ENCODE results near the gene EPS8L3. TPM values are rescaled to one million over a fixed set of nuclear protein-coding genes. Genes with fewer than 3 reads are reported as not detected.

EPS8L3 gene
- total RNA-seq, 3 donors from 2014 or later (not counting 1 experiment from before 2014, with no cell fraction given) = 0.47 TPM; not detected in 2

GRCh38 chr1:109786112-109786480, 22.4 kb upstream of the EPS8L3 start:
- WGBS (ENCODE audit: insufficient coverage) = 84% methylated on average over 4 of the region's 5 CpGs
- no peak overlapping the region for H3K27ac Mint-ChIP-seq
- TF ChIP-seq CTCF (IDR thresholded peaks at IDR 0.05) = no peak
- peaks cover 36 to 51% of the 10 kb centered on the region in 2 donors for H3K27me3 Mint-ChIP-seq (ENCODE audit: low read depth in 2 of 2)
- intact Hi-C loops (cut with micrococcal nuclease) = no loop called here
- Histone ChIP-seq H3K27ac (ENCODE audit: low read length) (no peak overlapping the region), H3K27me3 (ENCODE audit: control insufficient read depth, insufficient read depth, low read length) (no peaks in the 10 kb centered on the region), H3K4me3 (ENCODE audit: low read length) (no peak overlapping the region), H3K9me3 (ENCODE audit: control insufficient read depth, insufficient read depth, low read length) (peaks cover 2% of the 10 kb centered on the region), H3K4me1 (ENCODE audit: control insufficient read depth, insufficient read depth, low read length) (peaks cover 42% of the 10 kb centered on the region), H3K36me3 (ENCODE audit: control insufficient read depth, insufficient read depth, low read length) (no peaks in the 10 kb centered on the region)
- DNase-seq (no peak), ATAC-seq (no peak)
- no peak overlapping the region for H3K4me3 Mint-ChIP-seq
- no peaks in the 10 kb centered on the region for H3K36me3 Mint-ChIP-seq
- H3K4me1 Mint-ChIP-seq = peaks cover 46 to 52% of the 10 kb centered on the region in 2 donors
- no peaks in the 10 kb centered on the region for H3K9me3 Mint-ChIP-seq

GRCh38 chr1:109785446-109786111, 21.9 kb upstream of the EPS8L3 start:
- 89% methylated on average over 4 of the region's 4 CpGs for WGBS (ENCODE audit: insufficient coverage)
- H3K27me3 ChIP-seq (ENCODE audit: control insufficient read depth, insufficient read depth, low read length) = no peaks in the 10 kb centered on the region
- no peak for TF ChIP-seq CTCF (IDR thresholded peaks at IDR 0.05)
- H3K4me1 ChIP-seq (ENCODE audit: control insufficient read depth, insufficient read depth, low read length) = peaks cover 37% of the 10 kb centered on the region
- H3K4me3 Mint-ChIP-seq = no peak overlapping the region
- no peaks in the 10 kb centered on the region for H3K36me3 Mint-ChIP-seq
- peaks cover 41 to 47% of the 10 kb centered on the region in 2 donors for H3K4me1 Mint-ChIP-seq
- H3K4me3 ChIP-seq (ENCODE audit: low read length) = no peak overlapping the region
- peaks cover 36 to 56% of the 10 kb centered on the region in 2 donors for H3K27me3 Mint-ChIP-seq (ENCODE audit: low read depth in 2 of 2)
- intact Hi-C loops (cut with micrococcal nuclease) = no loop called here
- DNase-seq (no peak), ATAC-seq (no peak)
- H3K27ac ChIP-seq (ENCODE audit: low read length) = no peak overlapping the region
- no peaks in the 10 kb centered on the region for H3K9me3 Mint-ChIP-seq
- H3K9me3 ChIP-seq (ENCODE audit: control insufficient read depth, insufficient read depth, low read length) = peaks cover 4% of the 10 kb centered on the region
- H3K27ac Mint-ChIP-seq = no peak overlapping the region
- H3K36me3 ChIP-seq (ENCODE audit: control insufficient read depth, insufficient read depth, low read length) = no peaks in the 10 kb centered on the region

DNA sequence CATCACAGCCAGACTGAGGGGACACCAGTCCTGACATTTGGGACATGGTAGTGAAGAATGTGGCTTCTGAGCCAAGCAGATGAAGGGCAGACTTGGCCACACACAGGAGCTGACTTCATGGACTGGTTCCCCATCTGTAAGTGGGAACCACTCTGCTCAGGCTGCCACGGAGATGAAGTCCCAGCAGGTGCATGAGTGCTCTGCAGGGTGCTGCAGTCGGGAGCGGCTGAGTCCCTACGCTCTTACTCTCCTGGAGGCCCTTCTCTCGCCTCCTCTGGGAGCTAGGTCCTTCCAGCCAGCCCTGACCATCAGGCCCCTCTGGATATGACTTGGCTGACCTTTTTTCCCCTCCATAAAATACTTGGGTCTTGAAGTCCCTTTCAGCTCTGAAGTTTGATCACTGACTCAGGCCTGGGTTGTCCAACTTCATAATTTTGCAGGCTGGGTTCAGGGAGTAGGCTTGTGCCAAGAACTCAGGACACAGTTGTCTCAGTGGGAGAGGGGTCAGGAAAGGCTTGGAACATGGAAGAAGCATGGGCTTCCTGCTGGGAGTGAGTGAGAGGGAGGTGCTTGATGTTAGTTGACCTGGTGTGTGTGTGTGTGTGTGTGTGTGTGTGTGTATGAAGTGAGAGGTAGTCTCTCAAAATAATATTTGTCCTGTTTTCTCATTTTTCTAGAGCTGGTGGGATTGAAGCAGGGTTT, 21.0 kb upstream of the EPS8L3 start:
- Mint-ChIP-seq H3K4me3 (no peak overlapping the region), H3K4me1 (peaks cover 32 to 38% of the 10 kb centered on the region in 2 donors), H3K27me3 (ENCODE audit: low read depth in 2 of 2) (peaks cover 39 to 60% of the 10 kb centered on the region in 2 donors), H3K9me3 (no peaks in the 10 kb centered on the region), H3K36me3 (no peaks in the 10 kb centered on the region), H3K27ac (no peak overlapping the region)
- WGBS (ENCODE audit: insufficient coverage) = 94% methylated on average over 5 of the region's 5 CpGs
- DNase-seq (no peak), ATAC-seq (no peak)
- TF ChIP-seq CTCF (IDR thresholded peaks at IDR 0.05) = no peak
- H3K9me3 ChIP-seq (ENCODE audit: control insufficient read depth, insufficient read depth, low read length) = peaks cover 4% of the 10 kb centered on the region
- H3K36me3 ChIP-seq (ENCODE audit: control insufficient read depth, insufficient read depth, low read length) = no peaks in the 10 kb centered on the region
- intact Hi-C loops (cut with micrococcal nuclease) = no loop called here
- no peak overlapping the region for H3K4me3 ChIP-seq (ENCODE audit: low read length)
- H3K27me3 ChIP-seq (ENCODE audit: control insufficient read depth, insufficient read depth, low read length) = peaks cover 2% of the 10 kb centered on the region
- no peak overlapping the region for H3K27ac ChIP-seq (ENCODE audit: low read length)
- peaks cover 29% of the 10 kb centered on the region for H3K4me1 ChIP-seq (ENCODE audit: control insufficient read depth, insufficient read depth, low read length)

All from natural killer cell (primary cell).